ENCODE results near the gene AVL9.

DNA sequence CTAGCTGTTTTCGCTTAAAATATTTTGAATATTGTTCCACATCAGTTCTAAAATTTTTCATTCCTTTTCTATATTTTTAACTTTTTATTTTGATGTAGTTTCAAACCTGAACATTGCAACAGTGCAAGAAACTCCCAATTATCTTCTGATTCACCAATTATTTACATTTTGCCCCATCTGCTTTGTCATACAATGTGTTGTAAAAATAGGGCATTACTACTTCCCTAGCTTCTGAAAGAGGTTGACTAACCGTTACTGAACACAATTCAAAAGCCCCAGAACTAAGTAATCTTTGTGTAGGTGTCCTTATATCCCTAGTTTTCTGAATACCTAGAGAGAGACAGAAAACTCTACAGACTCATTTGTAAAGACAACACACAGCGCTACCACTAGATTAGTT, 86.7 kb downstream of the AVL9 start:
- TF ChIP-seq, protein P1, sequence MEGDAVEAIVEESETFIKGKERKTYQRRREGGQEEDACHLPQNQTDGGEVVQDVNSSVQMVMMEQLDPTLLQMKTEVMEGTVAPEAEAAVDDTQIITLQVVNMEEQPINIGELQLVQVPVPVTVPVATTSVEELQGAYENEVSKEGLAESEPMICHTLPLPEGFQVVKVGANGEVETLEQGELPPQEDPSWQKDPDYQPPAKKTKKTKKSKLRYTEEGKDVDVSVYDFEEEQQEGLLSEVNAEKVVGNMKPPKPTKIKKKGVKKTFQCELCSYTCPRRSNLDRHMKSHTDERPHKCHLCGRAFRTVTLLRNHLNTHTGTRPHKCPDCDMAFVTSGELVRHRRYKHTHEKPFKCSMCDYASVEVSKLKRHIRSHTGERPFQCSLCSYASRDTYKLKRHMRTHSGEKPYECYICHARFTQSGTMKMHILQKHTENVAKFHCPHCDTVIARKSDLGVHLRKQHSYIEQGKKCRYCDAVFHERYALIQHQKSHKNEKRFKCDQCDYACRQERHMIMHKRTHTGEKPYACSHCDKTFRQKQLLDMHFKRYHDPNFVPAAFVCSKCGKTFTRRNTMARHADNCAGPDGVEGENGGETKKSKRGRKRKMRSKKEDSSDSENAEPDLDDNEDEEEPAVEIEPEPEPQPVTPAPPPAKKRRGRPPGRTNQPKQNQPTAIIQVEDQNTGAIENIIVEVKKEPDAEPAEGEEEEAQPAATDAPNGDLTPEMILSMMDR (conservative IDR thresholded peaks at IDR 0.05; ENCODE audit: low read depth, low read length): no peak
- TF ChIP-seq, protein P2, sequence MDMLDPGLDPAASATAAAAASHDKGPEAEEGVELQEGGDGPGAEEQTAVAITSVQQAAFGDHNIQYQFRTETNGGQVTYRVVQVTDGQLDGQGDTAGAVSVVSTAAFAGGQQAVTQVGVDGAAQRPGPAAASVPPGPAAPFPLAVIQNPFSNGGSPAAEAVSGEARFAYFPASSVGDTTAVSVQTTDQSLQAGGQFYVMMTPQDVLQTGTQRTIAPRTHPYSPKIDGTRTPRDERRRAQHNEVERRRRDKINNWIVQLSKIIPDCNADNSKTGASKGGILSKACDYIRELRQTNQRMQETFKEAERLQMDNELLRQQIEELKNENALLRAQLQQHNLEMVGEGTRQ (IDR thresholded peaks at IDR 0.05; ENCODE audit: low read depth, low read length): no peak
- no peak for TF ChIP-seq BHLHE40 (IDR thresholded peaks at IDR 0.05; ENCODE audit: low read depth, low read length)

Measured in IMR-90 (cell line).